ENCODE measurements around the gene B3GALT2.

The B3GALT2 gene

GRCh38 chr1:193181536-193181935 lies 4.9 kb downstream of the B3GALT2 start:
- no peak for DNase-seq

GRCh38 chr1:193179094-193179493 lies 7.3 kb downstream of the B3GALT2 start:
- DNase-seq, result no peak

GRCh38 chr1:193176788-193177187 lies 9.6 kb downstream of the B3GALT2 start:
- no peak for DNase-seq

- DNase-seq, result no peak
Observed at GRCh38 chr1:193176113-193176512, 10.3 kb downstream of the B3GALT2 start.

- DNase-seq, result no peak
Observed at GRCh38 chr1:193157360-193157759, 29.1 kb downstream of the B3GALT2 start.

GRCh38 chr1:193156822-193157142 lies 29.6 kb downstream of the B3GALT2 start:
- no peak for DNase-seq

GRCh38 chr1:193156117-193156821 lies 30.1 kb downstream of the B3GALT2 start:
- DNase-seq, result no peak

GRCh38 chr1:193144999-193145398 lies 41.4 kb downstream of the B3GALT2 start:
- no peak for DNase-seq

GRCh38 chr1:193144361-193144938 lies 42.0 kb downstream of the B3GALT2 start:
- no peak for DNase-seq

- no peak for DNase-seq
Observed at GRCh38 chr1:193143285-193143684, 43.1 kb downstream of the B3GALT2 start.

GRCh38 chr1:193142409-193142808 lies 44.0 kb downstream of the B3GALT2 start:
- DNase-seq, result no peak

- DNase-seq, result no peak
Observed at GRCh38 chr1:193141804-193142203, 44.6 kb downstream of the B3GALT2 start.

GRCh38 chr1:193140254-193140653 lies 46.2 kb downstream of the B3GALT2 start:
- no peak for DNase-seq

GRCh38 chr1:193131266-193131860 lies 55.0 kb downstream of the B3GALT2 start:
- no peak for DNase-seq

All from stimulated activated CD4-positive, alpha-beta T cell treated with anti-CD3 and anti-CD28 coated beads, Interleukin-15, amount 100 ng/mL, for 24 hours (primary cell).